ENCODE data around the gene OR13G1.
"Not testable (repeated sequence)": the region's sequence is repeated elsewhere in the genome, so short reads cannot be mapped to it uniquely, and the experiment has no call there.

The OR13G1 gene

GRCh38 chr1:247679639-247680038 is at the start of gene OR13G1:
TSS of gene OR13G1 (minus strand) at chr1:247679739. CDS start at chr1:247673041, 6,698 bp downstream.
- TF ChIP-seq POLR2A (IDR thresholded peaks at IDR 0.05; ENCODE audit: low read depth, low read length), result no peak
- DNase-seq (ENCODE audit: insufficient read length, low spot score) (no peak), FAIRE-seq (no peak)

- FAIRE-seq, result no peak
- DNase-seq (ENCODE audit: insufficient read length, low spot score), result no peak
- no peak for TF ChIP-seq POLR2A (IDR thresholded peaks at IDR 0.05; ENCODE audit: low read depth, low read length)
Measured at GRCh38 chr1:247721222-247721621, 41.7 kb upstream of the OR13G1 start.

- no peak for DNase-seq (ENCODE audit: insufficient read length, low spot score)
- no peak for TF ChIP-seq POLR2A (IDR thresholded peaks at IDR 0.05; ENCODE audit: low read depth, low read length)
- FAIRE-seq, result no peak
Measured at GRCh38 chr1:247716546-247716945, 37.0 kb upstream of the OR13G1 start, which contains the start of gene OR6F1. TSS of gene OR6F1 (minus strand) at chr1:247716646. CDS start at chr1:247712755, 3,891 bp downstream.

GRCh38 chr1:247713753-247714152 is 34.2 kb upstream of the OR13G1 start:
- no peak for FAIRE-seq
- TF ChIP-seq POLR2A (IDR thresholded peaks at IDR 0.05; ENCODE audit: low read depth, low read length), result no peak
- DNase-seq (ENCODE audit: insufficient read length, low spot score), result no peak

- not testable (repeated sequence) for DNase-seq (ENCODE audit: insufficient read length, low spot score); FAIRE-seq
Measured at GRCh38 chr1:247710681-247711080, 31.1 kb upstream of the OR13G1 start.

- no peak for TF ChIP-seq POLR2A (IDR thresholded peaks at IDR 0.05; ENCODE audit: low read depth, low read length)
- DNase-seq (ENCODE audit: insufficient read length, low spot score) (no peak), FAIRE-seq (no peak)
Measured at GRCh38 chr1:247701338-247701737, 21.8 kb upstream of the OR13G1 start.

- no peak for TF ChIP-seq POLR2A (IDR thresholded peaks at IDR 0.05; ENCODE audit: low read depth, low read length)
- DNase-seq (ENCODE audit: insufficient read length, low spot score) (peak; percentile 8), FAIRE-seq (no peak)
Measured at GRCh38 chr1:247681288-247681897, 1.9 kb upstream of the OR13G1 start.

- no peak for FAIRE-seq
- no peak for DNase-seq (ENCODE audit: insufficient read length, low spot score)
- no peak for TF ChIP-seq POLR2A (IDR thresholded peaks at IDR 0.05; ENCODE audit: low read depth, low read length)
Measured at GRCh38 chr1:247680171-247680570, 632 bp upstream of the OR13G1 start.

GRCh38 chr1:247669225-247669624 is 10.3 kb downstream of the OR13G1 start:
- FAIRE-seq (no peak), DNase-seq (ENCODE audit: insufficient read length, low spot score) (no peak)
- TF ChIP-seq POLR2A (IDR thresholded peaks at IDR 0.05; ENCODE audit: low read depth, low read length), result no peak

- TF ChIP-seq POLR2A (IDR thresholded peaks at IDR 0.05; ENCODE audit: low read depth, low read length), result no peak
- no peak for FAIRE-seq
- DNase-seq (ENCODE audit: insufficient read length, low spot score), result no peak
Measured at GRCh38 chr1:247656221-247656875, 23.2 kb downstream of the OR13G1 start.

- no peak for TF ChIP-seq POLR2A (IDR thresholded peaks at IDR 0.05; ENCODE audit: low read depth, low read length)
- FAIRE-seq, result no peak
- DNase-seq (ENCODE audit: insufficient read length, low spot score), result no peak
Measured at GRCh38 chr1:247653040-247653439, 26.5 kb downstream of the OR13G1 start.

GRCh38 chr1:247647864-247648263 is 31.7 kb downstream of the OR13G1 start:
- FAIRE-seq (no peak), DNase-seq (ENCODE audit: insufficient read length, low spot score) (no peak)
- no peak for TF ChIP-seq POLR2A (IDR thresholded peaks at IDR 0.05; ENCODE audit: low read depth, low read length)

GRCh38 chr1:247646867-247647266 is 32.7 kb downstream of the OR13G1 start:
- no peak for DNase-seq (ENCODE audit: insufficient read length, low spot score)
- FAIRE-seq, result no peak

GRCh38 chr1:247642742-247643141 is 36.8 kb downstream of the OR13G1 start:
- TF ChIP-seq POLR2A (IDR thresholded peaks at IDR 0.05; ENCODE audit: low read depth, low read length), result no peak
- DNase-seq (ENCODE audit: insufficient read length, low spot score) (no peak), FAIRE-seq (no peak)

More at GRCh38 chr1:247646867-247647266, 32.7 kb downstream of the OR13G1 start:
- TF ChIP-seq POLR2A (IDR thresholded peaks at IDR 0.05; ENCODE audit: low read depth, low read length), result no peak

- no peak for TF ChIP-seq POLR2A (IDR thresholded peaks at IDR 0.05; ENCODE audit: low read depth, low read length)
- DNase-seq (ENCODE audit: insufficient read length, low spot score), result no peak
- no peak for FAIRE-seq
Measured at GRCh38 chr1:247639381-247639981, 40.1 kb downstream of the OR13G1 start.

Data from H54 (cell line).